Renal cortical epithelial cell (primary cell): ENCODE data around the gene SLF2. TPM values are rescaled to one million over a fixed set of nuclear protein-coding genes. Genes with fewer than 3 reads are reported as not detected.

ENCODE experiments used
- DNase-seq: peaks from one replicate; pipeline ENCODE4 v3.0.0-alpha.2; 2011; ENCODE audit warnings: low read depth
- total RNA-seq: library from RNA; depleted of rRNA; stranded (reverse); fragments of >200 nt; gene quantifications from 2 replicates; pipeline ENCODE4 v1.2.3, GENCODE V29; 2014

The SLF2 gene
- total RNA-seq, 1 donor from 2014 or later: 25.7 TPM

DNA sequence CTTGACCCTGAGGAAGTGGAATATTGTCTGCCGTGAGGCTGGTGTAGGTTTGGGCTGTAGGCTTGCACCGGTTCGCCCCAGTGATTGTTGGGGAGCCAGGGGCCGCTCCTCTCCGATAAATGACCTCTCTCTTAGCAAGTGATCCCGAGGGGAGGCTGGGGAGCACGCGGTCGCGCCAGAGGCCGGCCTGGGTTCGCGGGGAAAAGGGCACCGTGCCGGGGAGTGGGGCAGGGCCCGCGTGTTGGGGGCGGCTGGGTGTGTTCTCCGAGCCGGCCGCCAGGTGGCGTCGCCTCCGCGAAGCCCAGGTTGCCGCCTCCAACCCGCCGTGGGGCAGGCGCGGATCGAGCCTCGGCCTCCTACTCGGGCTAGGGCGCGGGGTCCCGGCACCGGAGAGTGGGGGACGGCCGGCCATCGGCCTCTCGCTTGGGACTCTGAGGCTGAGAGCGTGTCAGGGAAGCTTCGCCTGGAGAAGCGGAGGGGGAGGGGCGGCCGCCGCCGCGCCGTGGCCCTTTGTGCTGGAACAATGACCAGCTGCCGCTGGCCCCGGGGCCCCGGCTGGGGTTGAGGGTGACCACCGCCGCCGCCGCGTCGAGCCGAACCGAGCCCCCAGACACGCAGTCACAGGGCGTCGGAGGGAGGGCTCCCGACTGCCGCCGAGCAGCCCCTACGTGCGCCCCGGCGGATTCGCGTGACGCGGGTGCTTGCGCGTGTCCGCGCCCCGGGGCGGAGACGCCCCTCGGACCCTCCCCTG lies 86.4 kb downstream of the SLF2 start:
- no peak for DNase-seq

- no peak for DNase-seq
Observed at GRCh38 chr10:100999742-101000126, 87.0 kb downstream of the SLF2 start, which contains the start of gene LZTS2. LZTS2 (plus strand) TSS chr10:100999808; CDS start chr10:101002539, 2,731 bp downstream.

GRCh38 chr10:101000127-101000914 lies 87.6 kb downstream of the SLF2 start:
- no peak for DNase-seq

DNA sequence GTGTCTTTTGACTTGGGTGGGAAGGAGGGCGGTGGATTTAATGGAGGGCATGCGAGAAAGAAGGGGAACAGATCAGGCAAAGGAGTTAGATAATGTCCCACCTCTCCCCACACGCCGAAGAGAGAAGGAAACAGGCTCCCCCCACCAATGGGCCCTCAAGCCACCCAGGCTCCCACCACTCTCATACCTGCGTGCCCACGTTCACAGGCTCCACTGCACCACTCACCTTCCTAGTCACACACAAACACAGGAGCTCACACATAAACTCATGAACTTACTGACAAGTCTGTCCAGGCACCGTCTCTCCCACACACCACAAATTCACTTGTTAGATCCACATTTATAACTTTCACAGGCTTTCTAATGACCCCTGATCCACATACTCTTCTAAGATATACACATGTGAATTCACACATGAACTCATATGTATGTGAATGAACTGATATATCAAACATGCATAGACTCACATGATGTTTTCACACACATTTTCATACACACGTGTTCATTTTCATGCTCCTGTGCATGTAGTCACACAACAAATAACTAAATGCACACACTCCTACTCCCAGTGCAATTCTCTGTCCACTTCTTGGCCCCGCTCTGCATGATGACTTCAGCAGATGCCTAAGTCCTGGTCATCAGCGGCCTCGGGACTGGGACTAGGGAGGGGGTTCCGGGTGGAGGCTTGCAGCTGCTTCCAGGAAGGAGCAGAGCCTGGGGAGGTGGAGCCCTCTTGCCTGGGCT lies 88.3 kb downstream of the SLF2 start:
- peak; percentile 81 for DNase-seq

- DNase-seq: no peak
Observed at GRCh38 chr10:101001659-101002035, 88.9 kb downstream of the SLF2 start.

DNA sequence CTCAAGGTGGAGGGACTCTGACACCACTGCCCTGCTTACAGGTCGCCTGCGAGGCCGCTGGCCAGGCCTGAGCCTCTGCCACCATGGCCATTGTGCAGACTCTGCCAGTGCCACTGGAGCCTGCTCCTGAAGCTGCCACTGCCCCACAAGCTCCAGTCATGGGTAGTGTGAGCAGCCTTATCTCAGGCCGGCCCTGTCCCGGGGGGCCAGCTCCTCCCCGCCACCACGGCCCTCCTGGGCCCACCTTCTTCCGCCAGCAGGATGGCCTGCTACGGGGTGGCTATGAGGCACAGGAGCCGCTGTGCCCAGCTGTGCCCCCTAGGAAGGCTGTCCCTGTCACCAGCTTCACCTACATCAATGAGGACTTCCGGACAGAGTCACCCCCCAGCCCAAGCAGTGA lies 89.7 kb downstream of the SLF2 start:
- no peak for DNase-seq

- no peak for DNase-seq
Observed at GRCh38 chr10:101003639-101004206, 91.0 kb downstream of the SLF2 start.

GRCh38 chr10:101005361-101005760 lies 92.6 kb downstream of the SLF2 start:
- DNase-seq: no peak

DNA sequence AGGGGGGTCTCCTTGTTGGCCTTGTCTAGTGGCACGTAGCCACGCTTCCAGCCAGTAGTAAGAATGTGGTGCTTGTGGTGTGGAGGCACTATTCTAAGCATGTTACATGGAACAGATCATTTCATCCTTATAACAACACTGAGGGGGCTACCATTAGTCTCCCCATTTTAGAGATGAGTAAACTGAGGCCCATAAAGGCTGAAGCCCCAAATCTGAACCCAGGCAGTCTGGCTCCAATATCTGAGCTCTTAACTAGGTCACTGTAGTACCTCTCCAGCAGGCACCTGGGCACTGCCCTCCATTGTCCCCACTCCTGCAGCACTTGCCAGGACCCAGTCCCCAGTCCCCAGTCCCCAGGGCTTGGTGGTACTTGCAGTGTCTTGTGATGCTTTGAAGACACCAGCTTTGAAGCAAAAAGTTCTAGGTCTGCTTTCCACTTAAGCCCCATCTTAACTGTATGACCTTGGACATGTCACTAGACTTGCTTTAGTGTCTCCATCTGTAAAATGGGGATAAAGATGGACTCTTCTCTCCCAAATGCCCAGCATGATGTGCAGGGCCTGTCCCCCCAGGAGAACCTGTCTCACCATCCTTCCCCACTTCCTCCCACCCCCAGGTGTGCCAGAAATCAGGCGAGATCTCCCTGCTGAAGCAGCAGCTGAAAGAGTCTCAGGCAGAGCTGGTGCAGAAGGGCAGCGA lies 93.3 kb downstream of the SLF2 start:
- no peak for DNase-seq

- no peak for DNase-seq
Observed at GRCh38 chr10:101006593-101007098, 93.9 kb downstream of the SLF2 start.

GRCh38 chr10:101007099-101007711 lies 94.4 kb downstream of the SLF2 start:
- no peak for DNase-seq

GRCh38 chr10:101007915-101008822 lies 95.4 kb downstream of the SLF2 start:
- DNase-seq: no peak

- no peak for DNase-seq
Observed at GRCh38 chr10:101008823-101009423, 96.2 kb downstream of the SLF2 start.

- DNase-seq: no peak
Observed at GRCh38 chr10:101010329-101010728, 97.6 kb downstream of the SLF2 start.

DNA sequence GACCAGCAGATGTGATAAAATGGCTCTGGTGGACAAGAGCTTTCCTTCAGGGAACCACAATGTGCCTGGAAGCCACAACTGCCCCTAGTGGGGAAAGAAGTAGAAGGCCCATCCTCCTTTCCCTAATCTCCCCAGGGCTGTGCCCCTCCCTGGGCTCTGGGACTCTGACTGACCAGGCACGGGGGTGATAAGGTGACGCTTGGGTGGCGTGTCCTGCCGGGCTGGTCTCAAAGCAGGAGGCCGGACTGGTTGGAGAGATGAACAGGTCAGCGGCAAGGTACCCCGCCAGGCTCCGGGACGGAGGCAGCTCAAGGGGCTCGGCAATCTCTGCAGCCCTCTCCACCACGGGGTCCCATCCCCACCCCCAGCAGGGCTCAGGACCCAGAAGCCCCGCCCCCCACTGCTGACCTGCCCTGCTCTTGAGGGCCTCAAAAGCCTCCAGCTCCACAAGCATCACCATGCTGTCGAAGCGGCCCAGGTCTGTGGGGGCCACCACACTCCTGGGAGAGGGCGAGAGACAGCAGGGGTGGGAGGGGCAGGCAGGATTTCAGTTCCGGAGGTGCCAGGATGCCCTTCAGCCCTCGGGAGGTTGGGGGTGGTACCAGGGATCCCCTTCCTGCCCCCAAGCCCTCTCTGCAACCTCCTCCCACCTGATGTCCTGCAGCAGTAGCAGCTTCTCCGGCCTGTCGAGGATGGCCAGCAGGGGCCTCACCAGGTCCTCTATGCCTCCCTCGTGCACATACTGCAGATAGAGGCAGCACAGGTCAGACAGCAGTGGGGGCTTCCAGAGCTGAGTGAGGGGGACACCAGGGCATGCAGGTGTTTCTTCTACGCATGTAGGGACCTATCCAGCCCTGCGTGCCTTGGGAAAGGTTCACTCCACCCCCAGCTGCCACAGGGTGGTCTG lies 99.0 kb downstream of the SLF2 start:
- no peak for DNase-seq

DNA sequence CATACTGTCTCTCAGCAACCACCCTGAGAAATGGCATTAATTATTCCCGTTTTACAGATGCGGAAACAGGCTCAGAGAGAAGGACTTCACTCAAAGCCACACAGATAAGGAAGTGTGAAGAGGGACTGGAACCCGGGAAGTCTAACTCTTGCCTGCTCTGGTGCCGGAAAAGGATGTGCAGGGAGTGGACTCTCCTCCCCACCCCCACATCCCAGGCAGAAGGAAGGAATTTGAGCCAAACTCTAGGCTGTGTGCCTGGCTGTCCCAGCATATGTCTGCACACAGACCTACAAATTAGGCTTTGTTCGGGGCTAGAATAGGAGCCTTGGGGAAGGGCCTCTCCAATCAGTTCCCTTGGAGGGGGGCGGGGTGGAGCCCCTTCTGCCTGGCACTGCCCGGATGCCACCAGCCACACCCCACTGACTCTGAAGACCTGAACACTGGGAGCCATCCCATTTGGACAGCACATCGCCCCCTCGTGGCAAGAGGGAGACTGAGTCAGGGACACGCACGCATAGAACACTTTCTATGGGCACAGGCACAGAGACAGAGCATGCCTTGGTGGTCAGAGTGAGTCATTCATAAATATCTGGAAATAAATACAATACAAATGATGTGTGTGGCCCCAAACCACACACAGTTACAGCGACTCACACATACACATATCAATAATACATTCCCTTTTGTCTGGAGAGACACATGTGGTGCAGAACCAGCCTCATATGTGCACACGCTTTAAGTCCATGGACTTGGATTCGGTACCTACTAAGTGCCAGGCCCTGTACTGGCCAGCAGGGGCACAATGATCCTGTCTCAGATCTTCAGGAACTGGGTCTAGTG lies 100.0 kb downstream of the SLF2 start:
- peak; percentile 89 for DNase-seq

DNA sequence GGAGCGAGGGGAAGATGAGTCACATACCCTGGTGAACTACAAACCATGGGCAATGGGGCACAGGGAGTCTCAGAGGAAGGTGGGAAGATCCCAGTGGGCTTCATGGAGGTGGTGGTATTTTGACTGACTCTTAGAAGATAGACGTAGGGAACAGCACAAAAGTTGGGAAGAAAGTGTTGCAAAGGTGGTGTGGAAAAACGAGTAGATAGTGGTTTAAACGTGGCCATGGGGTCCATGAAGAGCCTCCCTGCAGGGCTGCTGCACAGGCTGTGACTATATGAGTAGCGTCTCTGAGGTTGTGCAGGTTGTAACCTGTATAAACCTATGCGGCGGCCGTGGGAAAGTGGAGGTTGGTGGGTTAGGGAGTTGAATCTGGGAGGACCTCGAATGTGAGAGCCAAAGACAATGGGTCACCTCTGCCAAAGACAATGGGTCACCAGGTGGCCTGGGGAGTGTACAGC lies 100.6 kb downstream of the SLF2 start:
- DNase-seq: no peak
